Mammary epithelial cell (primary cell): Measurements from ENCODE around the gene MSI2.

Experiments
- CTCF ChIP-seq, 2 donors: IDR thresholded peaks in 1 of 2; conservative IDR thresholded peaks in 1 of 2; 2 replicates each; pipeline ENCODE4 v1.5.1; 2011 to 2012; ENCODE audit warnings: inconsistent platforms in 2 of 2, low read length in 2 of 2, mild to moderate bottlenecking in 2 of 2, control low read depth in 1 of 2, low read depth in 1 of 2; ENCODE audit not compliant: insufficient read depth in 1 of 2; ENCODE audit errors: extremely low read depth in 1 of 2
- EZH2 ChIP-seq: IDR thresholded peaks from 2 replicates; pipeline ENCODE4 v1.6.1; 2012; ENCODE audit warnings: low read length, inconsistent platforms, borderline replicate concordance

GRCh38 chr17:57294629-57295501, 38.5 kb downstream of the MSI2 start:
- TF ChIP-seq CTCF (conservative IDR thresholded peaks at IDR 0.05 in 1 of 2, IDR thresholded peaks at IDR 0.05 in 1 of 2; ENCODE audit: extremely low read depth in 1 of 2, insufficient read depth in 1 of 2, low read depth in 1 of 2, low read length in 2 of 2) (no peak), EZH2 (no peak)
